Measurements from ENCODE around the gene PPIF. TPM values are rescaled to one million over a fixed set of nuclear protein-coding genes. Genes with fewer than 3 reads are reported as not detected.

PPIF gene
- total and polyA plus RNA-seq, 2 of the 13 experiments (the other 11 are each of a cell fraction or from before 2014, with no cell fraction given) = 147 to 157 TPM

GRCh38 chr10:79335470-79336235 lies 11.6 kb upstream of the PPIF start (continued):
- TF ChIP-seq, protein P1, sequence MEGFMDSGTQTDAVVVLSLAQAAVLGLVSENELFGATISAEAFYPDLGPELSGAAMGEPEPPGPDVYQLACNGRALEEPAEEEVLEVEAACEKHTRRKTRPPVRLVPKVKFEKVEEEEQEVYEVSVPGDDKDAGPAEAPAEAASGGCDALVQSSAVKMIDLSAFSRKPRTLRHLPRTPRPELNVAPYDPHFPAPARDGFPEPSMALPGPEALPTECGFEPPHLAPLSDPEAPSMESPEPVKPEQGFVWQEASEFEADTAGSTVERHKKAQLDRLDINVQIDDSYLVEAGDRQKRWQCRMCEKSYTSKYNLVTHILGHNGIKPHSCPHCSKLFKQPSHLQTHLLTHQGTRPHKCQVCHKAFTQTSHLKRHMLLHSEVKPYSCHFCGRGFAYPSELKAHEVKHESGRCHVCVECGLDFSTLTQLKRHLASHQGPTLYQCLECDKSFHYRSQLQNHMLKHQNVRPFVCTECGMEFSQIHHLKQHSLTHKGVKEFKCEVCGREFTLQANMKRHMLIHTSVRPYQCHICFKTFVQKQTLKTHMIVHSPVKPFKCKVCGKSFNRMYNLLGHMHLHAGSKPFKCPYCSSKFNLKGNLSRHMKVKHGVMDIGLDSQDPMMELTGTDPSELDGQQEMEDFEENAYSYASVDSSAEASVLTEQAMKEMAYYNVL (CRISPR knock-in tag; IDR thresholded peaks at IDR 0.05; ENCODE audit: borderline replicate concordance) = peak; percentile 95; the same call in 1 of the 2 replicates
- TF ChIP-seq NCOR1 (IDR thresholded peaks at IDR 0.05; ENCODE audit: borderline replicate concordance, low read length) (peak; percentile 90; the same call in 1 of the 2 replicates), SNRNP70 (IDR thresholded peaks at IDR 0.05; ENCODE audit: low read depth, low read length) (no peak), ZNF605 (CRISPR knock-in tag; IDR thresholded peaks at IDR 0.05) (peak; percentile 95), RXRB (CRISPR knock-in tag; IDR thresholded peaks at IDR 0.05; ENCODE audit: borderline replicate concordance) (peak; percentile 98), ZNF780A (CRISPR knock-in tag; IDR thresholded peaks at IDR 0.05) (peak; percentile 44; the same call in 1 of the 2 replicates), ZNF343 (CRISPR knock-in tag; IDR thresholded peaks at IDR 0.05) (peak; percentile 66; the same call in 1 of the 2 replicates), ZNF782 (CRISPR knock-in tag; IDR thresholded peaks at IDR 0.05; ENCODE audit: borderline replicate concordance) (peak; percentile 65; the same call in 1 of the 2 replicates), ZNF160 (CRISPR knock-in tag; IDR thresholded peaks at IDR 0.05) (0 out of 2 replicates have a peak, but pooled peaks have one; percentile 26), IKZF4 (CRISPR knock-in tag; IDR thresholded peaks at IDR 0.05; ENCODE audit: borderline replicate concordance, low read depth, not compliant biosample characterization) (peak; percentile 79), NFKBIZ (CRISPR knock-in tag; IDR thresholded peaks at IDR 0.05) (peak; percentile 47; the same call in 1 of the 2 replicates), ZFYVE20 (CRISPR knock-in tag; IDR thresholded peaks at IDR 0.05; ENCODE audit: borderline replicate concordance, low read depth) (no peak), NBN (conservative IDR thresholded peaks at IDR 0.05) (no peak), NR2F1 (CRISPR knock-in tag; IDR thresholded peaks at IDR 0.05) (peak; percentile 96 to 97), ZNF101 (CRISPR knock-in tag; IDR thresholded peaks at IDR 0.05; ENCODE audit: borderline replicate concordance, low read depth) (no peak), XBP1 (CRISPR knock-in tag; IDR thresholded peaks at IDR 0.05) (no peak), FOXK1 (CRISPR knock-in tag; IDR thresholded peaks at IDR 0.05; ENCODE audit: borderline replicate concordance, low read depth) (peak; percentile 84; the same call in 1 of the 2 replicates), ZNF431 (CRISPR knock-in tag; IDR thresholded peaks at IDR 0.05; ENCODE audit: borderline replicate concordance, low read depth) (peak; percentile 86; the same call in 1 of the 2 replicates)
- TF ChIP-seq, protein P2, sequence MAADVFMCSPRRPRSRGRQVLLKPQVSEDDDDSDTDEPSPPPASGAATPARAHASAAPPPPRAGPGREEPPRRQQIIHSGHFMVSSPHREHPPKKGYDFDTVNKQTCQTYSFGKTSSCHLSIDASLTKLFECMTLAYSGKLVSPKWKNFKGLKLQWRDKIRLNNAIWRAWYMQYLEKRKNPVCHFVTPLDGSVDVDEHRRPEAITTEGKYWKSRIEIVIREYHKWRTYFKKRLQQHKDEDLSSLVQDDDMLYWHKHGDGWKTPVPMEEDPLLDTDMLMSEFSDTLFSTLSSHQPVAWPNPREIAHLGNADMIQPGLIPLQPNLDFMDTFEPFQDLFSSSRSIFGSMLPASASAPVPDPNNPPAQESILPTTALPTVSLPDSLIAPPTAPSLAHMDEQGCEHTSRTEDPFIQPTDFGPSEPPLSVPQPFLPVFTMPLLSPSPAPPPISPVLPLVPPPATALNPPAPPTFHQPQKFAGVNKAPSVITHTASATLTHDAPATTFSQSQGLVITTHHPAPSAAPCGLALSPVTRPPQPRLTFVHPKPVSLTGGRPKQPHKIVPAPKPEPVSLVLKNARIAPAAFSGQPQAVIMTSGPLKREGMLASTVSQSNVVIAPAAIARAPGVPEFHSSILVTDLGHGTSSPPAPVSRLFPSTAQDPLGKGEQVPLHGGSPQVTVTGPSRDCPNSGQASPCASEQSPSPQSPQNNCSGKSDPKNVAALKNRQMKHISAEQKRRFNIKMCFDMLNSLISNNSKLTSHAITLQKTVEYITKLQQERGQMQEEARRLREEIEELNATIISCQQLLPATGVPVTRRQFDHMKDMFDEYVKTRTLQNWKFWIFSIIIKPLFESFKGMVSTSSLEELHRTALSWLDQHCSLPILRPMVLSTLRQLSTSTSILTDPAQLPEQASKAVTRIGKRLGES (CRISPR knock-in tag; IDR thresholded peaks at IDR 0.05; ENCODE audit: borderline replicate concordance) = peak; percentile 91
- TF ChIP-seq, protein P3, sequence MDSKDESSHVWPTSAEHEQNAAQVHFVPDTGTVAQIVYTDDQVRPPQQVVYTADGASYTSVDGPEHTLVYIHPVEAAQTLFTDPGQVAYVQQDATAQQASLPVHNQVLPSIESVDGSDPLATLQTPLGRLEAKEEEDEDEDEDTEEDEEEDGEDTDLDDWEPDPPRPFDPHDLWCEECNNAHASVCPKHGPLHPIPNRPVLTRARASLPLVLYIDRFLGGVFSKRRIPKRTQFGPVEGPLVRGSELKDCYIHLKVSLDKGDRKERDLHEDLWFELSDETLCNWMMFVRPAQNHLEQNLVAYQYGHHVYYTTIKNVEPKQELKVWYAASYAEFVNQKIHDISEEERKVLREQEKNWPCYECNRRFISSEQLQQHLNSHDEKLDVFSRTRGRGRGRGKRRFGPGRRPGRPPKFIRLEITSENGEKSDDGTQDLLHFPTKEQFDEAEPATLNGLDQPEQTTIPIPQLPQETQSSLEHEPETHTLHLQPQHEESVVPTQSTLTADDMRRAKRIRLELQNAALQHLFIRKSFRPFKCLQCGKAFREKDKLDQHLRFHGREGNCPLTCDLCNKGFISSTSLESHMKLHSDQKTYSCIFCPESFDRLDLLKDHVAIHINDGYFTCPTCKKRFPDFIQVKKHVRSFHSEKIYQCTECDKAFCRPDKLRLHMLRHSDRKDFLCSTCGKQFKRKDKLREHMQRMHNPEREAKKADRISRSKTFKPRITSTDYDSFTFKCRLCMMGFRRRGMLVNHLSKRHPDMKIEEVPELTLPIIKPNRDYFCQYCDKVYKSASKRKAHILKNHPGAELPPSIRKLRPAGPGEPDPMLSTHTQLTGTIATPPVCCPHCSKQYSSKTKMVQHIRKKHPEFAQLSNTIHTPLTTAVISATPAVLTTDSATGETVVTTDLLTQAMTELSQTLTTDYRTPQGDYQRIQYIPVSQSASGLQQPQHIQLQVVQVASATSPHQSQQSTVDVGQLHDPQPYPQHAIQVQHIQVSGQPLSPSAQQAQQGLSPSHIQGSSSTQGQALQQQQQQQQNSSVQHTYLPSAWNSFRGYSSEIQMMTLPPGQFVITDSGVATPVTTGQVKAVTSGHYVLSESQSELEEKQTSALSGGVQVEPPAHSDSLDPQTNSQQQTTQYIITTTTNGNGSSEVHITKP (CRISPR knock-in tag; IDR thresholded peaks at IDR 0.05; ENCODE audit: low read depth) = peak; percentile 93

Measured in HepG2 (cell line).